ENCODE measurements around the gene SERGEF.

GRCh38 chr11:17796154-17796553, 216.7 kb downstream of the SERGEF start:
- TF ChIP-seq POLR2AphosphoS5 (IDR thresholded peaks at IDR 0.05; ENCODE audit: low read depth) = no peak
- no peak for TF ChIP-seq CTCF (IDR thresholded peaks at IDR 0.05; ENCODE audit: insufficient read depth, low read length)
- TF ChIP-seq GABPA (IDR thresholded peaks at IDR 0.05; ENCODE audit: low read depth) = no peak
- no peak for TF ChIP-seq REST (IDR thresholded peaks at IDR 0.05; ENCODE audit: insufficient replicate concordance, low read depth)

Data from HL-60 (cell line).